ENCODE data around the gene GLRX3.

- TF ChIP-seq CTCF (IDR thresholded peaks at IDR 0.05 in 4 of 5, conservative IDR thresholded peaks at IDR 0.05 in 1 of 5), result no peak
- no peak for TF ChIP-seq POLR2A (IDR thresholded peaks at IDR 0.05)
Measured at GRCh38 chr10:130189608-130190054, 53.4 kb downstream of the GLRX3 start.

Measured in gastrocnemius medialis (tissue), 4 donors.